Ectodermal cell (in vitro differentiated cells): ENCODE results near the gene ADAMTSL3.

Source experiments
- H3K27ac ChIP-seq: 2 replicates; pipeline ENCODE4 v1.7.0; 2013; ENCODE audit warnings: mild to moderate bottlenecking, low read depth, low read length; ENCODE audit not compliant: insufficient read depth, poor library complexity, severe bottlenecking
- H3K27me3 ChIP-seq: 2 replicates; pipeline ENCODE4 v1.7.0; 2013; ENCODE audit warnings: mild to moderate bottlenecking, low read length; ENCODE audit not compliant: insufficient read depth, control insufficient read depth, poor library complexity, severe bottlenecking
- H3K36me3 ChIP-seq: one replicate; pipeline ENCODE4 v1.7.0; 2013; ENCODE audit warnings: low read length; ENCODE audit not compliant: control insufficient read depth, insufficient read depth
- H3K4me1 ChIP-seq: one replicate; pipeline ENCODE4 v1.7.0; 2013; ENCODE audit warnings: low read length; ENCODE audit not compliant: control insufficient read depth, insufficient read depth
- H3K4me3 ChIP-seq: 2 replicates; pipeline ENCODE4 v1.7.0; 2013; ENCODE audit warnings: low read depth, low read length, control low read depth; ENCODE audit not compliant: insufficient read depth
- H3K9me3 ChIP-seq: 2 replicates; pipeline ENCODE4 v1.7.0; 2013; ENCODE audit warnings: mild to moderate bottlenecking, low read length, moderate library complexity; ENCODE audit not compliant: control insufficient read depth
- WGBS, 2 experiments: methylation state at CpG; one replicate each; pipeline ENCODE4 v1.1.7; 2013; ENCODE audit warnings: missing lambda C conversion rate in 2 of 2; 5-methylcytosine and 5-hydroxymethylcytosine counted together

ADAMTSL3 gene

GRCh38 chr15:83716605-83717004 lies 62.7 kb downstream of the ADAMTSL3 start:
- WGBS, 2 experiments = 81 to 91% methylated on average over 2 of the region's 3 CpGs
- H3K4me3 ChIP-seq = no peak overlapping the region
- H3K4me1 ChIP-seq = no peaks in the 10 kb centered on the region
- H3K27ac ChIP-seq = no peak overlapping the region
- no peaks in the 10 kb centered on the region for H3K27me3 ChIP-seq
- no peaks in the 10 kb centered on the region for H3K9me3 ChIP-seq
- H3K36me3 ChIP-seq = no peaks in the 10 kb centered on the region

GRCh38 chr15:83717010-83717409 lies 63.1 kb downstream of the ADAMTSL3 start:
- no peaks in the 10 kb centered on the region for H3K4me1 ChIP-seq
- no peak overlapping the region for H3K4me3 ChIP-seq
- H3K27ac ChIP-seq = no peak overlapping the region
- no peaks in the 10 kb centered on the region for H3K9me3 ChIP-seq
- no peaks in the 10 kb centered on the region for H3K36me3 ChIP-seq
- no peaks in the 10 kb centered on the region for H3K27me3 ChIP-seq

- Histone ChIP-seq H3K27me3 (no peaks in the 10 kb centered on the region), H3K4me3 (no peak overlapping the region), H3K9me3 (no peaks in the 10 kb centered on the region), H3K4me1 (no peaks in the 10 kb centered on the region), H3K36me3 (no peaks in the 10 kb centered on the region), H3K27ac (no peak overlapping the region)
- 89 to 93% methylated on average over 2 of the region's 2 CpGs for WGBS, 2 experiments
These were observed 66.5 kb downstream of the ADAMTSL3 start for GRCh38 chr15:83720468-83720867.

- H3K27me3 ChIP-seq = no peaks in the 10 kb centered on the region
- no peaks in the 10 kb centered on the region for H3K9me3 ChIP-seq
- H3K36me3 ChIP-seq = no peaks in the 10 kb centered on the region
- no peak overlapping the region for H3K27ac ChIP-seq
- no peaks in the 10 kb centered on the region for H3K4me1 ChIP-seq
- H3K4me3 ChIP-seq = no peak overlapping the region
These were observed 67.1 kb downstream of the ADAMTSL3 start for GRCh38 chr15:83721031-83721430.

DNA sequence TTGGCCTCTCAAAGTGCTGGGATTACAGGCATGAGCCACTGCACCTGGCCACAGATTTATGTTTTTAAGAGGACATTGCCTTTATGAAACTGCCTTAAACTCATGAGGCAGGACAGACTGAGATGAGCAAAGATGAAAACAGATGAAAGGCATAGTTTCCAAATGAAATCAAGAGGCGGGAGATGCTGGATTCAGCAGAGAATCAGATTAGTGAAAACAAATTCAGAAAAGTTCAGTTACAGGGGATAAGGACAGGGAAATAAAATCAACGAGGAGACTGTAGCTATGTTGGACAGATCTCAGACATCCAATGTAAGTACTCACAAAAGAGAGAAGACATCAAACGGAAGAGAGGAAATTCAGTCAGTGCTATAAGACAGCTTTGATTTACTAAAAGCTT lies 68.1 kb downstream of the ADAMTSL3 start:
- Histone ChIP-seq H3K27me3 (no peaks in the 10 kb centered on the region), H3K9me3 (no peaks in the 10 kb centered on the region), H3K4me3 (no peak overlapping the region), H3K4me1 (no peaks in the 10 kb centered on the region), H3K36me3 (no peaks in the 10 kb centered on the region), H3K27ac (no peak overlapping the region)
- 91 to 94% methylated on average over 3 of the region's 3 CpGs for WGBS, 2 experiments

DNA sequence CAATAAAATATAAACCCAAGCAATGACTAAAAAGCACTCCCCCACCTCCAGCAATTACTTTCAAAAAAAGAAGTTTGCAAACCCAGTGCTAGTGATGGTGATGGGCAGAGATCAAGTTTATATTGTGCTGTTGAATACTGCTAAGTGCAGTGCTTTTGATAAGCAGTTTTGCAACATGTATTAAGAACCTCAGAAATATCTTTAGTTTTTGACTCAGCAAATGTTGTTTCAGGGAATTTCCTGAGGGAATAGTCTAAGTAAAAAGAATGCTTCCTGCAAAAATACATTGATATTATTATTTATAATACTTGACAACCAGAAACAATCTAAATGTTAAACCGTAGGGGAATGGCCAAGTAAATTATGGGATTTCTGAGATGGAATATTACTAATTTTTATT lies 69.3 kb downstream of the ADAMTSL3 start:
- WGBS, 2 experiments = no CpG with 5 or more reads among the region's 1 CpG
- Histone ChIP-seq H3K36me3 (no peaks in the 10 kb centered on the region), H3K4me1 (no peaks in the 10 kb centered on the region), H3K27ac (no peak overlapping the region), H3K4me3 (no peak overlapping the region), H3K9me3 (no peaks in the 10 kb centered on the region), H3K27me3 (no peaks in the 10 kb centered on the region)

DNA sequence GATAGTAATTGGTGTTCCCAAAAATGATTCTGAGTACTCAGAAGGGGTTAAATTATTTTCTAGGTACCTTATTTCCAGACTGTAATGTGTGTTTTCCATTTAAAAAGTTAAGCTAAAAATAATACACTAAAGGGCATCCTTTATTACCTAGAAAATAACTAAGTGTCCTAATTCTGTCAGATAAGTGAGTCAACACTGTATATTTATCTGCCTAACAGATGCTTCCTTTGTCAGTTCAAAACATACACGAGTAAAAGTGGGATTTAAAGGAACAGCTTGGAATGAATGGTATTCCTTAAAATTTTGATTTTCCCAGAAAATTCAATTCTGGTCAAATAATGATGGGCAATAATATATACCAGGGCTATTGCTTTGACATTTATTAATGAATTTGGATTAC lies 78.3 kb downstream of the ADAMTSL3 start:
- H3K4me3 ChIP-seq = no peak overlapping the region
- no peaks in the 10 kb centered on the region for H3K9me3 ChIP-seq
- no peaks in the 10 kb centered on the region for H3K36me3 ChIP-seq
- no peaks in the 10 kb centered on the region for H3K27me3 ChIP-seq
- no peak overlapping the region for H3K27ac ChIP-seq
- H3K4me1 ChIP-seq = peaks cover 3% of the 10 kb centered on the region
- WGBS, 2 experiments = 100% methylated on average over 1 of the region's 1 CpG

GRCh38 chr15:83732770-83733169 lies 78.8 kb downstream of the ADAMTSL3 start:
- no peaks in the 10 kb centered on the region for H3K27me3 ChIP-seq
- 86 to 98% methylated on average over 2 of the region's 4 CpGs for WGBS, 2 experiments
- no peaks in the 10 kb centered on the region for H3K36me3 ChIP-seq
- no peak overlapping the region for H3K27ac ChIP-seq
- no peaks in the 10 kb centered on the region for H3K9me3 ChIP-seq
- H3K4me1 ChIP-seq = peaks cover 3% of the 10 kb centered on the region
- H3K4me3 ChIP-seq = no peak overlapping the region

GRCh38 chr15:83733206-83733605 lies 79.3 kb downstream of the ADAMTSL3 start:
- no peaks in the 10 kb centered on the region for H3K9me3 ChIP-seq
- H3K4me3 ChIP-seq = no peak overlapping the region
- H3K4me1 ChIP-seq = peaks cover 3% of the 10 kb centered on the region
- 78 to 88% methylated on average over 2 of the region's 2 CpGs for WGBS, 2 experiments
- no peak overlapping the region for H3K27ac ChIP-seq
- H3K36me3 ChIP-seq = no peaks in the 10 kb centered on the region
- no peaks in the 10 kb centered on the region for H3K27me3 ChIP-seq

DNA sequence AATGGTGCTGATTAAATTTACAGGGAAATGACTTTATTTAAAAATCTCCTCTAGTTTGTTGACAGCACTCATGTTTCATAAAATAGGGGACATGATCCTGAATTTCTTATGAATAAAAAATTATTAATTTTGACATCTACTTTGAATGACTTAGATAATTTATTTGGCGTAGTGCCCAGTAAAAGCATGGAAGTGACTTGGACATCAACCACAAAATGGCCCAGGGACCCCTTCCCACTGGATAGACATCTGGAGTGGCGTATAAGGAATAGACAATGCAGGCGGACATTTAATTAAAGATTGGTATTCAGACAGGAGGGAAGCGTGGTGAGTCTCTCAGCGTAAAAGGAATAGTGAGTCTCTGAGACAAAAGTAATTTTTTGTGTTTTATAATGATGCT lies 79.8 kb downstream of the ADAMTSL3 start:
- H3K36me3 ChIP-seq = no peaks in the 10 kb centered on the region
- H3K9me3 ChIP-seq = no peaks in the 10 kb centered on the region
- 97 to 100% methylated on average over 5 of the region's 5 CpGs for WGBS, 2 experiments
- H3K4me3 ChIP-seq = no peak overlapping the region
- no peaks in the 10 kb centered on the region for H3K27me3 ChIP-seq
- H3K4me1 ChIP-seq = peaks cover 3% of the 10 kb centered on the region
- no peak overlapping the region for H3K27ac ChIP-seq

DNA sequence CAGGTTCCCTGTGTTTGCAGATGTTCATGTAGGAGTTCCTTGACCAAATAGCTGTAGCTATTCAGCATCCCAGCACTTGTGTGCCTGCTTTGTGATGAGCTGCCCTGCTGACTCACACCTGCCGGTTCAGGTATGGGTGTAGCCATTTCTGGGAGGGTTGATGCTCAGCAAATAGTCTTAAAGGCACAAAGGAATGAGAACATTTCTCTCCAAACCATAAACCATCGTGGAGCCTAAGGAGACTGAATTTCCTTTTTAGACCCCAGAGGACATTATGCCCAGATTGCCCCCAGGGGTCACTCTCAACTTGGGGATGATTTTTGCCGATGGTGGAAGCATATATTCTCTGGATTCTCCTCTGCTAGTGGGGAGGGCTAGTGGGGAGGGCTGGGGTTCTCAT lies 80.6 kb downstream of the ADAMTSL3 start:
- H3K36me3 ChIP-seq = no peaks in the 10 kb centered on the region
- H3K4me1 ChIP-seq = peaks cover 3% of the 10 kb centered on the region
- no peak overlapping the region for H3K27ac ChIP-seq
- no peaks in the 10 kb centered on the region for H3K9me3 ChIP-seq
- WGBS, 2 experiments = 64 to 75% methylated on average over 3 of the region's 3 CpGs
- H3K4me3 ChIP-seq = no peak overlapping the region
- no peaks in the 10 kb centered on the region for H3K27me3 ChIP-seq
